HG03060 (cell line): Measurements from ENCODE around the gene UNKL.
"Not testable (repeated sequence)": the region's sequence is repeated elsewhere in the genome, so short reads cannot be mapped to it uniquely, and the experiment has no call there.

Experiments used
- ATAC-seq: cut with Tn5 transposase; IDR thresholded peaks from one replicate; pipeline ENCODE4 v1.9.1; 2021; ENCODE audit warnings: low read depth, moderate number of reproducible peaks; ENCODE audit not compliant: unreplicated experiment

The UNKL gene

DNA sequence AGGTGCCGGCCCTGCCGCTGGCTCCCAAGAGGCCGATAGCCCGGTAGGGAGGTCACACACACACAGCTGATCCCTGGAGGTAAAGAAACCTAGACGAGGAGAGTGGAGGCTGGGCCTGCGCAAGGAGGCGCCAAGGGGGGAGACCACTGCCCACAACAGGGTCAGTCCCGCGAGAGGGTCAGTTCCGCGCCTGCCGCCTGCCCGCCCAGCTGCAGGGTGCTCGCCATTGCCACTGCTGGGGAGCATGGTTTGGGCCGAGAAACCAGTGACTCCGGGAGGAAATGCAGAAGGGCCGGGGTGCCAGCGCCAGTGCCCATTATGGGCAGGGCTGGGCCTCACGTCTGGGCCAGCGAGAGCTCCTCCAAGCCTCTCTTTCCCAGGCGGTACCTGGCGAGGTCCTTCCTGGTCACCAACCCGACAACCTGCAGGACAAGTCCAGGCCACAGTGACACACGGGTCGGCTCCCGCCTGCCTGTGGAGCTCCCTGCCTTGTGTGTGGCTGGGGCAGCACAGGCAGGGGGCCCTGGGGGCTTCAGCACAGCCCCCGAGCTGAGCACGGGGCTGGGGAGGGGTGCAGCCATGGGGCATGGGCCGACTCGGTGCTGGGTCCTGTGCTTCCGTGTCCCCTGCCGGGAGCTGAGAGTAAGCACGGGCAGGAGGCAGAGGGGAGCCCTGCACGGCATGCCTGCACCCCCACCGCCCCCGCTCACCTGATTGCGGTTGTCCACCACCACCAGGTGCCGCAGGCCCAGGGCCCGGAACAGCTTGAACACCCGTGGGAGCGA is 32.0 kb upstream of the UNKL start:
- ATAC-seq: no peak

DNA sequence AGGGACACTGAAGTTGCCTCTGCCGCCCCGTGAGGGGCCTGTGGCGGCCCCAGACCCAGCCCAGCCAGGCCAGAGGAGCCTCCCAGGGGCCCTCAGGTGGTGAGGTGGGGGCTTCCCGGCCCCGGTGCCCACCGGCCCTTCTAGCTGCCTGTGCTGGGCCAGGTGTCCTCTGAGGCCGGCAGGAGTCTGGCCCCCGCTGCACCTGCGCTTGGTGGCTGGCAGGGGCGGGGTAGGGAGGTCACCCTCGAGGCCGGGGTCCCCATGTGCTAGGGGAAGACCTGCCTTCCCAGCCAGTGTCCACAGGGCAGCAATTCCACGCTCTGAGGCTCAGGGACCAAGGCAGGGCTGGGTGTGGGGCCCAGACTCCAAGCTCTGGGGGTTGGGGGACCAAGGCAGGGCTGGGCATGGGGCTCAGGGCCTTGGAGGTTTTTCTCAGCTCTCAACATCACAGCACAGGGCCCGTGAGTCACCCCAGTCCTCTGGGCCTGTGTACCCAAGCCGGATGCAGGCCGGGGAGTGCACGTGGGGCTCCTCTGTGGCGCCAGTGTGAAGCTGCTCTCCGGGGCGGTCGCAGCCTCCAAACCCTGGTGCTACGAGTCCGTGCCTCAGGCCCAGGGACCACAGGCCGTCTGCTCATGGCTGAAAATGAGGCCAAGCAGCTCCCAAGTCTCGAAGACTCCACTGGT is 31.2 kb upstream of the UNKL start:
- no peak for ATAC-seq

DNA sequence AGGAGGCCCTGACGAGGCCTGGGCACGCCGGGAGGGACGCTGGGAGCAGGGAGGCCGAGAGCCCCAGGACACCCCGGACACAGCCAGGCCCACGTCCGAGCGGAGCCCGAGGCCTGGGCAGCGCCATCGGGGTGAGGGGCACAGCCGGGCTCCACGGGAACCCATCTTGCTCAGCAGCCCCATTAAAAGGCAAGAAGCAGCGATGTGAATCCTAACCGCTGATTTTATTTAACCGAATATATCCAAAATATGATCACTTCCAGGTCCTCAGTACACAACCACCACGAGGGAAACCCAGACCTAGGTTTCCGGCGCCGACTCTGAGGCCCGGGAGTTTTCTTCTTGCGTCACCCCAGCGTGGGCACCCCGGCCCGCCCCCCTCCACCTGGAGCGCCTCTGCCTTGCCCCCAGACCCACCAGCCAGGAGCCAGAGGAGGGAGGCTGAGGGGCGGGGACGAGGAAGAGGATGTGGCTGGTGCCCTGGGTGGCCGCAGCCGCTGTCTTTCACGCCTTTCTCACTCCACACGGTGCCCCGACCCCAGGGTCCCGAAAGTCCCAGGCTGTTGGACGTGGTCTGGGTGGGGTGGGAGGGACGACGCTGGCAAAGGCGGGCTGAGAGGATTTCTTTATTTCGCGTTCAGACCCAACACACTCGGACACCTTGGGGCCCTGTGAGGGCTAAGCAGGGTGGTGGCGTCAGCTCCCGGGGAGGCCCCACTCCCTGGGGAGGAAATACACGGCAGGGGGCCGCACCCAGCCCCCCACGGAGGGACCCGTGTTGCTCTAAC is 30.4 kb upstream of the UNKL start:
- ATAC-seq: no peak

DNA sequence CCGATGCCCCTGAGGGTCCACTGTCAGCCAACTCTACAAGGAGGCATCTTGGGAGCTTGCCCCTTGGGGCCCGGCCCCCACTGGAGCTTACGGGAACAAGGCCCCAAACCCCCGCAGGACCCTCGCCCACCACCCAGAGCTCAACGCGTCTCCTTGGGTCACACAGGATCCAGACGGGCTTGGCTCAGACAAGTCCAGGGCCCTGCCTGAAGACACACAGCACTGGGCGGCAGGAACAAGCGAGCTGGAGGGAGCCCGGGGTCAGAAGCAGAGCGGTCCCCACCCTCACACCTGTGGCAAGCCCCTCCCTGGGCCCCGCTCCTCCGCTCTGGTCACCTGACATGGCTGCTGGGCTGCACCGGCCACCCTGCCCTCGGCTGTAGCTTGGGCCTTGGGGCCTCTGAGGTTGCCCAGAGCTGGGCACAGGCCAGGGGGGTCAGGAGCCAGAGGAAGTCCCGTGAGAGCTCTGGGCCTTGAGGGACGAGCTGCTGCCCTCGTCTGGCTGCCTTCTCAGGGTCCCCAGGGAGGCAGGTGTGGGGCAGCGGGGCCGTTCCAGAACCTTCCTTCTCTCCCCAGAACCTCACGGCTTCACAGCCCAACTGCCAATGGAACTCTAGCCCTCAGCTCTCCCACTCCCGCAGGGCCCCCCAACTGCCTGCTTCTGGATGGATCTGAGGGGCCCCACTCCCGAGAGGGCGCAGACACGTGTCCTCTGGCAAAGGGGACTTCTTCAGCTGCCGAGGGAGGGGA is 29.7 kb upstream of the UNKL start, which contains the start of gene CCDC154:
Gene CCDC154, minus strand, starts transcription at position 577 of the 750 bp plus-strand sequence. Its CDS starts 234 bp downstream, at position 343.
- ATAC-seq: no peak

DNA sequence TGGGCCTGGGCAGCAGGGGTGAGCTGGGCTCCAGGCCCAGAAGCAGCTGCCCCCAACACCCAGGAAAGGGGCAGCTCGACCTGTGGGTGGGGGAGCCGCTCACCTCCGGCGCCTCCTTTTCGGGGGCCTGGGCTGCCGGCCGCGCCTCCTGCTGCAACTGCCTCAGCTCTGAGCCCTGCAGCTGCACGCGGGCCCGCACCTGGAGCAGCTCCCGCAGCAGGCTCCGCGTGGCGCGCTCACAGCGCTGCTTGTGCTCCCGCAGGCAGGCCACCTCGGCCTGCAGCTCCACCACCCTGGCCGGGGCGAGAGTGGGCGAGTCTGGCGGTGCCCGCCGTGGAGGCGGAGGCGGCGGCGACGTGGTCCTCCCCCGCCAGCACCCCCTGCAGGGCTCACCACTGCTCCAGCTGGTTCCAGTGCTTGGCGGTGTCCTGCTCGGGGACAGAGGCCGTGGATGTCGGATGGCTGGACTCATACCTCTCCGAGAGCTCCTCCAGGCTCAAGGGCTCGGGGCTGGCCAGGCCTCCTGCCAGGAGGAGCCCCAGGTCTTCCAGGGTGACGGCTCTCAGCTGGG is 29.0 kb upstream of the UNKL start:
- no peak for ATAC-seq

DNA sequence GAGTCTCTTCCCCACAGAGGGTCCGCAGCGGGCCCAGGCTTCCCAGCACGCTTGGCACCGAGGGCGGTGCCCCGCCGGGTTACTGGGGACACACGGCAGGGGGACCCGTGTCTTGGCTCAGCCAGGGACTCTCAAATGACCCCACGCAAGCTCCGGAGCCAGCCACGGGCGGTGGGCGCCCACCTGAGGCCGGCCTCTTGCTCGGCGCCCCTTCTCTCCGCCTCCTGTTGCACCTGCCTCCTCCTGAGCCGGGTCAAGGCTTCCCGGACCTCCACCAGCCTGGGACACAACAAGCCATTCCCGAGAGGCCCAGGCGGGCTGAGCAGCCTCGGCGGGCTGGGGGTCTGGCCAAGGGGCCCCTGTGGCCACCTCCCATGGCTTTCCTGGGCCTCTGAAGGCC is 28.2 kb upstream of the UNKL start:
- ATAC-seq: no peak

DNA sequence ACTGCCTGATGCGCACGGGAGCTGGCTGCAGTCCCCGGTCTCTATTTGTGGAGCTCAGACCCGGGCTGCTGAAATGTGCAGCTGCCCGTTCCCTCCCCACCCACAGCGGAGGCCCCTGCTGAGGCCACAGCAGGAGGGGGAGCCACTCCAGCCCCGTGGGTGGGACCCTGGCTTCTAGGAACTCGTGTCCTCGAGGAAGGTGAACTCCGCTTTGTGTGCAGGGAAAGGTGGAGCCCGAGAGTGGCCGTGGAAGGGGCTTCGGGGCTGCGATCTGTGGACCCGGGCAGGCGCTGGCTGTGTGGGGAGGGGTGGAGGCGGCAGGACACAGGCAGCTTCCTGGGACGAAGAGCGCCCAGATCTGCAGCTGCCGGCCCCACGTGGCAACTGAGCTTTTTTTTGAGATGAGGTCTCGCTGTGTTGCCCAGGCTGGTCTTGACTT is 26.9 kb upstream of the UNKL start:
- no peak for ATAC-seq

DNA sequence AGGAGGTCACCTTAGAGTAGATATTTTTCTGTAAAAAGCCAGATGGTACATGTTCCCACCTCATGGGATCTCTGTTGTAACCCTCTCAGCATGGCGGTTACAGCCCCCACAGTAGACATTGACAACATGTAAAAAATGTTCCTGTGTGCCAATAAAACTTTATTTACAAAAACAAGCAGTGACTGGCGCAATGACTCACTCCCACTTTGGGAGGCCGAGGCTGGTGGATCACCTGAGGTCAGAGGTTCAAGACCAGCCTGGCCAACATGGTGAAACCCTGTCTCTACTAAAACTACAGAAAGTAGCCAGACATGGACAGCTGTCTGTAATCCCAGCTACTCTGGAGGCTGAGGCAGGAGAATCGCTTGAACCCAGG is 25.2 kb upstream of the UNKL start:
- ATAC-seq: not testable (repeated sequence)

DNA sequence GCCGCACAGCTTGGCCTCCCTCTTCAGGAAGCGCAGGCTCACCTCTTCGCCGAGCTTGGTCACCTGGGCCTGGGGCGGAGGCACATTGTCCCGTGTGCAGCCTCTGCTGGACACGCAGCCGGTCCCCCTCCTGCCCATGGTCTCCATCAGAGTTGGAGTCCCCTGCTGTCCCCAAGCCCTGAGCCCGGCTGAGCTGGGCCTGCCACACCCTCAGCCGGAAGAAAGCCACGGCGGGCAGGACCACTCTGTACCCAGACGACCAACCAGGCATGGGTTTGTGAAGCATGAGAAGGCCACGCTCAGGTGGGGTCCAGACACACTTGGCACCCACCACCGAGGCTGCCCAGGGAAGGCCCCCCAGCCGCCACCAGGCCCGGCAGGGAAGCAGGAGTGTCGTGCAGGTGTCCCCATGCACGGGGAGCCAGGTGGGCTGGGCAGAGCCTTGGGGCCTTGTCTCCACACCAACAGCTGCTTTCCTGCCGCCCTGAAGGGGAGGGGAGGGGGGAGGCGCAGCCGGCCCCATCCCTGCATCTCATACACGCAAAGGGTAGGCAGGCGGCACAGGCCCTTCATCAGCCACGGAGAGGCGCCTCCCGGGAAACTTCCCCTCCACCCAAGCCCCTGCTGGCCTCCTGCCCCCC is 24.7 kb upstream of the UNKL start:
- no peak for ATAC-seq

DNA sequence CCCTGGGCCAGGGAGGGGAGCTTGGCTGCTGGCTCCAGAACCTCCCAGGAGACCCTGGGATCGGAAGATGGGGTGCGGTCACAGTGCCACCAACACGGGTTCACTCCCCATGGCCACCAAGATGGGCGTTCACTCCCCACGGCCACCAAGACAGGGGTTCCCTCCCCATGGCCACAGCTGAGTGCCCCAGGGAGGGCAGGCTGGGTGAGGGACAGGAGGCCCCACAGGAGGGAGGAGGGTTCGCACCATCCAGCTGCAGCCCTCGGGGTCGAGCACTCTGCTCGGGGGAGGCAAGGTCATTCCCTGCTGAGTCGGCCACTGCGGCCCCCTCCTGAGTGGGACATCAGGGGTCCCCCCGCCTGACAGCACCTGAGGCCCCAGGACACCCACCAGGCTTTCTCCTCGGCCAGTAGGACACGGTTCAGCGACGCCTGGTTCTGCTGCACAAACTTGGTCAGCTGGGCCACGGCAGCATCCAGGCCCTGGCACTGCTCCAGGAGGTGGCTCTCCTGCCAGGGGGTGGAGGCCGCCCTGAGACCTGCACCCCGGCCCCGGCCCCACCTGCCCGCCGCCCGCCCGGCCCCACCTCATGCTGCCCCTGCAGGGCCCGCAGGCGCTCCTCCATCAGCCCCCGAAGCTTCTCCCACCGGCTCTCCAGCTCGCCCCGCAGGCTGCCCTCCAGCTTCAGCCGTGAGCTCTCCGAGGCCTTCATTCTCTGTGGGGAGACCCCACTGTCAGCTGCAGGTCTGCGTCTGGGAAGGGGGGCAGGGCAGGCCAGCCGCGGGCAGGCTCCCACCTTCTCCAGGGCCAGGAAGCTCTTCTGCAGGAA is 23.9 kb upstream of the UNKL start:
- ATAC-seq: no peak

DNA sequence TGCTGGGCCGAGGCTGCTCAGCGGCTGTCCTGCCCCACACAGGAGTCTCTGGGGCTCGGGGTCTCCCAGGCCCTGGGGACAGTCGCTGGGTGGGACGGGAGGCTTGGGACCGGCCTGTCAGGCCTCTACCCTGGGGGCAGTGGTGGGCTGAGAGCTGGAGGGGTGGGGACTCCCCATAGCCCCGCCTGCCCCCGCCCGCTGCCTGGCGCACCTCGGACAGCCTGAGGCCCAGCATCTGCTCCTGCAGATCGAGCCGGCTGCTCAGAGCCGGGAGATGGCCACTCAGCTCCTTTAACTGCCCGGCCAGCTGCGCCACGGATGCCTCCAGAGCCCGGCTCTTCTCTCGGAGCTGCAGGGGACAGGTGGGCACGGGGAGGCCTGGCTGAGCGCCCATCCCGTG is 23.1 kb upstream of the UNKL start:
- no peak for ATAC-seq

DNA sequence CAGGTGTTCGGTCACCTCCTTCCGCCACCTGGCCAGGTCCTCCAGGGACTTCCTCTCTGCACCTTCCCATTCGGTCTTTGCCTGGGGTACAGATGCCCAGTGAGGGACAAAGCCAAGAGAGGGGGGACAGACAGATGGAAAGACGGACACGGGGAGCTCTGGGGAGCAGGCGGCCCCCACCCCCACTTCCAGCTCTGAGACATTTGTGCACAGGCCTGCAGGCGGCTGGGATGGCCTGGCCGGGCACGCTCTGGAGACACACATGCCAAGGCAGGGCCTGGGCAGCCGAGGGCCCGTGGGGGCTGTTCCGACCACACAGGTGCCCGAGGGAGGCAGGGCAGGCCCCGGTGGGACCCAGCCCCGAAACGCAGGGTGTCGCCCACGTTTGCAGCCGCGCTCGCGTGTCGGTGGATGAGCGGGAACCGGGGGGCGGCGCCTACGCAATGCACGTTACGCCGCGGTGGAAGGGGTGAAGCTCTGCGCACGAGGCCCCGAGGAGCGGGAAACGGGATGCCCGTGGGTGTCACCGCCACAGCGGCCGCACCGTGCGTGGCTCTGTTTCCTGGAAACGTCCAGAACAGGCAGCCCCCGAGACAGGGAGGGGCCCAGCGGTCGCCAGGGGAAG is 22.3 kb upstream of the UNKL start:
- no peak for ATAC-seq

DNA sequence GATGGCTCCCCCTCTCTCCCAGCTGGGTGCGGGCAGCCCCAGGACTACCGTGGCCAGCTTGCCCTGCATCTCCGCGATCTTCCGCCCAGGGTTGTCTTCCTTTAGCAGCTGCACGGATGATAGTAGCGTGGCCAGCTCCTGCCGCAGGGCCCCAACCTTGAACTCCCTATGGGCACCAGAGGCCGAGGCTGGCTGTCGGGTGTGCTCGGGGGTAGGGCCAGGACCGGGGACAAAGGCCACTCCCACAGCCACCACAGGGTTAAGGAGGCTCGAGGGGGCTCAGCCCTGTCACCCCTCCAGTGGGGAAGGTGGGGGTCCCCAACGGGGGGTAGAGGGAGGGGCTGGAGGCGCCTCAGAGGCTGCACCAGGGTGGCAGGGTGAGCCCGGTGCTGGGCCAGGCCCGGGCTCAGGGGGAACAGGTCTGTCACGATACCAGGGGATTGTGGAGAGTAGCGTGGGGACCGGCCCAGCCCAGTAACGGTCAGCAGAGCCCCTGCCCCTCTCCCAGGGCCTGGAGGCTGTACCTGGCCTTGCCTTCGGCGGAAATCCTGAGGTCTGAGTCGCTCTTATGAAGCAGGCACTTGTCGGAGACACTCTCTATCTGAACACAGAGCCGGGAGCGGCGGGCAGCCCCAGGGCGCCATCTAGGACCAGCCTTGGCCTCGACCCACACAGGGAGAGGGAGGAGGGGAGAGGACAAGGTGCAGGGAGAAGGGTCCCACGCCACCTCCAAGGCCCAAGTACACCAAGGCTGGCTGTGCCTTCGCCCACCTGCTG is 21.6 kb upstream of the UNKL start:
- no peak for ATAC-seq

DNA sequence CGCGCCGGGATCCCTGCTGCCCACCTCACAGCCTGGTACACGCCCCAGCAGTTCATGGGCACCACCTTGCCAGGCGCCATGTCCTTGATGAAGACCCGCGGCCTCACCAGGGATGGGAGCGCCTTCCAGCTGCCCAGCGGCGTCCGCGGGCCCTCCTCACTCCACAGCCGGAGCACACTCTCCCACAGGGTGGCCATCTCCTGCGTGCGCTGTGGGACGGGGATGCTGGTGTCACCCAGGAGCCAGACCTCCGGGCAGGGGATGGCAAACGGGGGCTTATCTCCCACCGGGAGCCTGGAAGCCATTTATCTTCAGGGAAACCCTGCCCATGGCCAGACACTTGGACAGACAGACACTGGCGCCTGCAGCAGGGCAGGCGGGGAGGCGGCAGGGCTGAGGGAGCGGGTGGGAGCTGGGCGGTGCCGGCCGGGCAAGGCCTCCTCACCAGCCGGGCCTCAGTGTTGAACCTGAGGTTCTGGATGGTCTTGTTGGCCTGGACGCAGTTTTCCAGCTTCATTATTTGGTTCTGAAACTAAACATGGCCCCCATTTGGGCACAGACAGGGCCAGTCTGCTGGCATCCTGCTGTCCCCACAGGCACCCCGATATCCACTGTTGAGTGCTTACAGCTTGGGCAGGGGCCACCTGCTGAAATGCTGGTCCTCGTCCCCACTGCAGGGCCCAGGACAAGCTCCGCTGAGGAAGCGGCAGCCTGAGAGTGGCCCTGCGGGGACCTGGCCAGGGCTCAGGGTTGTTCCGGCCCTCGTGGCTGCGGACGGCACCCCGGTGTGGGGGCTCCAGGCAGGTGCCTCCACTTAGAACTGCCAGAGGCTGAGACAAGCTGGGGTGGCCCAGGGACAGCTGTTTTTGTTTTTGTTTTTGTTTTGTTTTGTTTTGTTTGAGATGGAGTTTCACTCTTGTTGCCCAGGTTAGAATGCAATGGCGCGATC is 20.4 kb upstream of the UNKL start:
- no peak for ATAC-seq

DNA sequence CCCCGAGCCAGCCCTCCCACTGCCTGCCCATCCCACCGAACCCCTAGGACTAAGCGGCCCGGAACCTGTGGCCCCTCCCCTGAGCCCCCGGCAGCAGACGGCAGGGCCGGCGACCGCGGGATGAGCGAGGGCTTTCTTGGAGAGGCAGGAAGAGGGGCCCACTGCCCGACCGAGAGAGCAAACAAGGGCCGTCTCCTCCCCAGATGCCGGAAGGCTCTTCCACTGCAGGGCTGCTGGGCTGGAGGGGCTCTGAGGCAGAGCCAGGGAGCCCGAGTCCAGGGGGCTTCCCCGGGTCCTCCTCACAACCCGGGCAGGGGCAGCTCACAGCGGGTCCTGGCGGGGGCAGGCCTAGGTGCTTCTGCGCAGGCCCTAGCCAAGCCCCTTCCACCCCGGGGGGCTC is 19.3 kb upstream of the UNKL start:
- ATAC-seq: no peak

DNA sequence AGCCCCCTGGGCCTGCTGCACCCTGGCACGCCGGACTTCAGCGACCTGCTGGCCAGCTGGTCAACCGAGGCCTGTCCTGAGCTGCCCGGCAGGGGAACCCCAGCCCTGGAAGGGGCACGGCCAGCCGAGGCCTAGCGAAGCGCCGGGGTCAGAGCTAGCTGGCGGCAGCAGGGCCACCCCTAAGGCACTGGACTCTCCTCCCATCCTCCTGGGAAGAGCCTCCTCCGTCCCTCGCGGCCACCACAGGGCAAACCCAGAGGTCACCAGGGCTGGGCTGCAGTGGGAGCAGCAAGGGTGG is 18.7 kb upstream of the UNKL start:
- no peak for ATAC-seq
